Measurements from ENCODE around the gene PRR29.
"Not testable (repeated sequence)": the region's sequence is repeated elsewhere in the genome, so short reads cannot be mapped to it uniquely, and the experiment has no call there.

Gene PRR29

DNA sequence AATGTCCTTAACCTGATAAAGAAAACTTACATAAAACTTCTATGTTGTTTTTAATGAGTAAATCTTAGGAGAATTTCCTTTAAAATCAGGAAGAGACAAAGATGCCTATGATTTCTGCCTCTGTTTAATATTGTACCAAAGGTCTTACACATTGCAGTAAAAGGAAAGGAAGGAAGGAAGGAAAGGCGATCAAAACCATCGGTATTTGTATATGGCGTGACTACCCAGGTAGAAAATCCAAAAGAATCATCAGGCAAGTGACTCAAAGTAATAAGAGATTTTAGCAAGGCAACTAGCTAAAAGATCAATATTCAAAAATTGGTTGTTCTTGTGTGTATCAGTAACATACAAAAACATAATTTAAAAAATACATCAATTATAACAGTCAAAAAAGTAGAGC, 18.8 kb downstream of the PRR29 start:
- Histone ChIP-seq H3K4me3 (ENCODE audit: low read depth, low read length) (no peak overlapping the region), H3K4me1 (no peaks in the 10 kb centered on the region), H3K9me3 (no peaks in the 10 kb centered on the region), H3K36me3 (no peaks in the 10 kb centered on the region), H3K27me3 (no peaks in the 10 kb centered on the region)
- DNase-seq: no peak
- TF ChIP-seq, protein P1, sequence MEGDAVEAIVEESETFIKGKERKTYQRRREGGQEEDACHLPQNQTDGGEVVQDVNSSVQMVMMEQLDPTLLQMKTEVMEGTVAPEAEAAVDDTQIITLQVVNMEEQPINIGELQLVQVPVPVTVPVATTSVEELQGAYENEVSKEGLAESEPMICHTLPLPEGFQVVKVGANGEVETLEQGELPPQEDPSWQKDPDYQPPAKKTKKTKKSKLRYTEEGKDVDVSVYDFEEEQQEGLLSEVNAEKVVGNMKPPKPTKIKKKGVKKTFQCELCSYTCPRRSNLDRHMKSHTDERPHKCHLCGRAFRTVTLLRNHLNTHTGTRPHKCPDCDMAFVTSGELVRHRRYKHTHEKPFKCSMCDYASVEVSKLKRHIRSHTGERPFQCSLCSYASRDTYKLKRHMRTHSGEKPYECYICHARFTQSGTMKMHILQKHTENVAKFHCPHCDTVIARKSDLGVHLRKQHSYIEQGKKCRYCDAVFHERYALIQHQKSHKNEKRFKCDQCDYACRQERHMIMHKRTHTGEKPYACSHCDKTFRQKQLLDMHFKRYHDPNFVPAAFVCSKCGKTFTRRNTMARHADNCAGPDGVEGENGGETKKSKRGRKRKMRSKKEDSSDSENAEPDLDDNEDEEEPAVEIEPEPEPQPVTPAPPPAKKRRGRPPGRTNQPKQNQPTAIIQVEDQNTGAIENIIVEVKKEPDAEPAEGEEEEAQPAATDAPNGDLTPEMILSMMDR (IDR thresholded peaks at IDR 0.05; ENCODE audit: low read depth, low read length): no peak

DNA sequence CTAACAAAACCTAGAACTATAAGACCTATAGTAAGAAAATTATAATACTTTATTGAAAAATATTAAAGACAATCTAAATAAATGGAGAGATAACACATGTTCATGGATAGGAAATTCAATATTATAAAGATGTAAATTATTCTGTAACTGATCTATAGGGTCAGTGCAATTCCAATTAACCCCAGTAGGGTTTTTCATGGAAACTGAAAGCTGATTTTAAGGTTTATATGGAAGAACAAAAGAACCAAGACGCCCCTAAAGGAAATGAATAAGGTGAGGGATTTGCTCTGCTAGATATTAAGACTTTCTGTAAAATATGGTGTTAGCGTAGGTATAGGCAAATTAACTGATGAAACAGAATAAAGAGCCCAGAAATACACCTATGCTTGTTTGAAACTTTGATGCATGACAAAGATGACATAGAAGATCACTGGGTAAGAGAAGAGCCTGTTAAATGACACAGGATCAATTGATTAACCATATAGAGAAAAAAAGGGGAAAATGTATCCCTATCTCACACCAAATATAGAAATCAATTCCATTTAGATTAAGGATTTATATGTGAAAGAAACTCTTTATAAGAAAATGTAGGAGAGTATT, 19.3 kb downstream of the PRR29 start:
- no peaks in the 10 kb centered on the region for H3K4me1 ChIP-seq
- H3K36me3 ChIP-seq: no peaks in the 10 kb centered on the region
- no peak for DNase-seq
- no peaks in the 10 kb centered on the region for H3K27me3 ChIP-seq
- H3K9me3 ChIP-seq: no peaks in the 10 kb centered on the region
- TF ChIP-seq, protein P1 (IDR thresholded peaks at IDR 0.05; ENCODE audit: low read depth, low read length): peak; percentile 43
- no peak overlapping the region for H3K4me3 ChIP-seq (ENCODE audit: low read depth, low read length)

DNA sequence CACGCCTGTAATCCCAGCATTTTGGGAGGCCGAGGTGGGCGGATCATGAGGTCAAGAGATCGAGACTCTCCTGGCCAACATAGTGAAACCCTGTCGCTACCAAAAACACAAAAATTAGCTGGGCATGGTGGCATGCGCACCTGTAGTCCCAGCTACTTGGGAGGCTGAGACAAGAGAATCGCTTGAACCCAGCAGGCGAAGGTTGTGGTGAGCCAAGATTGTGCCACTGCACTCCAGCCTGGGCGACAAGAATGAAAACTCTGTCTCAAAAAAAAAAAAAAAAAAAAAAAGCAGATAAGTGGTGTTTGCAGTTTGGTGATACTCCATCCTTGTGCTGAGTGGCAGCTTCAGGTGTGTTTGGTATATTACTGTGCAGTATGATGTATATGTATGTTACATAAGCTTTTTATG, 21.4 kb downstream of the PRR29 start:
- H3K27me3 ChIP-seq; H3K4me3 ChIP-seq (ENCODE audit: low read depth, low read length); H3K9me3 ChIP-seq; DNase-seq; H3K4me1 ChIP-seq; H3K36me3 ChIP-seq: not testable (repeated sequence)

DNA sequence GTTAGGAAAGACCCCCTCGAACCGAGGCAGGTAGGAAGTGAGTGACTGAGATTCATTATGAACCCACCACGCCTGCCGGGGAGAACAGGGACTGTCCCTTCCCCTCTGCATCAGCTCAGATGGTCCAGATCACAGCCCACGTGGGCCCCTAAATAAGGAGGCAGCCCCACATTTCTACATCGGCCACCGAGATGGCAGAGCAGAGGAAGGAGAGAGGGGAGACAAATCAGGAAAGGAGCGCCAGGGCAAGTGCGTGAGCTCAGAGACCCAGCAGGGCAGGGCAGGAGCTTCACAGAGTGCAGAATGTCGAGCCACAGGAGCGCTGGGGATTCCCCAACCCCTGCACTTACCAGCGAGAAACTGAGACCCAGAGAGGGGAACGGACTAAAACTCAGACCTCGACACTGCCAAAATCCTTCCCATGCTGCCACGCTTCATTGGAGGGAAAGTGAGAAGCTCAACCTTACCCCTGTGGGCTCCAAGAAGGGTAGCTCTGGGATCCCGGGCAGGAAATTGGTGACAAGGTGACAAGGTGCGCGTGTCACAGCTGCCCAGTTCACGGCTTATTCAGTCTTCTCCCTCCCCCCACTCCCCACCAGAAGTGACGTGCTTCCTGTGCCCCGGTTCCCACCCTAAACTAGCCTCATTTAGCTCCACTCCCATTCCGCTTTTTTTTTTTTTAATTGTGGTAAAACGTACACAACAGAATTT, 22.1 kb downstream of the PRR29 start, which contains the start of gene ICAM2:
ICAM2 (minus strand) TSS at position 578 of the 711 bp plus-strand sequence. CDS start 13,942 bp downstream, outside the sequence.
- Histone ChIP-seq H3K9me3 (no peaks in the 10 kb centered on the region), H3K4me1 (no peaks in the 10 kb centered on the region), H3K4me3 (ENCODE audit: low read depth, low read length) (no peak within 1 kb of the TSS), H3K36me3 (no peaks in the 10 kb centered on the region), H3K27me3 (no peaks in the 10 kb centered on the region)
- TF ChIP-seq, protein P1 (IDR thresholded peaks at IDR 0.05; ENCODE audit: low read depth, low read length): no peak
- no peak for DNase-seq

DNA sequence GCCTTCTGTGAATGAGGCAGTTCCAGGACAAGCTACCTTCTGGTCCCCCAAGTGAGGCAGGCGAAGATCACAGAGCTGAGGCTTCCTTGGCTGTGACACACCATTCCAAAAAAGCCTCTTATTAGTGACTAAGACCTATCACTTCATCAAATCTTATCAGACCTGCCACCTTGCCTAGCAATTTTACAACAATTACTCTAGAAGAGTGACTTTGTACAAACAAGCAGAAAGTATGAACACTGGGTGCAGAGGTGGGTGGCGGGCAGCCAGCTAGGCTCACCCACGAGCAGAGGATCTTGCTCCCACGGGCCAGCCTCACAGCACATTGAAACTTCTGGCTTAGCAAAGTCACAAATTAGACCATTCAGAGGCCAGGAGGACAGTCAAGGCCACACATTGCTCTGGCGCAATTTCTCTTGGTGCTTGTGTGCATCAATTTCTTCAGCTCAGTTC, 24.5 kb downstream of the PRR29 start:
- H3K4me3 ChIP-seq (ENCODE audit: low read depth, low read length): no peak overlapping the region
- H3K4me1 ChIP-seq: no peaks in the 10 kb centered on the region
- TF ChIP-seq, protein P1 (IDR thresholded peaks at IDR 0.05; ENCODE audit: low read depth, low read length): no peak
- no peak for DNase-seq
- H3K36me3 ChIP-seq: no peaks in the 10 kb centered on the region
- no peaks in the 10 kb centered on the region for H3K9me3 ChIP-seq
- H3K27me3 ChIP-seq: no peaks in the 10 kb centered on the region

DNA sequence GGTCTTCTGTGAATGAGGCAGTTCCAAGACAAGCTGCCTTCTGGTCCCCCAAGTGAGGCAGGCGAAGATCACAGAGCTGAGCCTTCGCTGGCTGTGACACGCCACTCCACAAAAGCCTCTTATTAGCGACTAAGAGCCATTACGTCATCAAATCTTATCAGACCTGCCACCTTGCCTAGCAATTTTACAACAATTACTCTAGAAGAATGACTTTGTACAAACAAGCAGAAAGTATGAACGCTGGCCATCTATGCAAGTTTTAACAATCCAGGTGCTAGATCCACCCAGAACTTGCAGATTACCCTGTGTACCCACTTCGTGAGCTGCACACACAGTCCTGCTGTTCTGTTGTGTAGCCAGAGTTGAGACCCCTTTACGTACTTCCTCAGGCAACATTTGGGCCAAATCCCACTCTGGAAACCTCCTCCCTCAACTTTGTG, 26.1 kb downstream of the PRR29 start:
- Histone ChIP-seq H3K9me3 (no peaks in the 10 kb centered on the region), H3K4me1 (no peaks in the 10 kb centered on the region), H3K36me3 (no peaks in the 10 kb centered on the region), H3K4me3 (ENCODE audit: low read depth, low read length) (no peak overlapping the region), H3K27me3 (no peaks in the 10 kb centered on the region)
- TF ChIP-seq, protein P1 (IDR thresholded peaks at IDR 0.05; ENCODE audit: low read depth, low read length): no peak
- no peak for DNase-seq
